OCI-LY7 (cell line): ENCODE measurements around the gene EHBP1. TPM values are rescaled to one million over a fixed set of nuclear protein-coding genes. Genes with fewer than 3 reads are reported as not detected.

ENCODE experiments used
- BruUV-seq: library from RNA; stranded (reverse); fragments of 400-500 nt; replicated peaks from 2 replicates; lab custom pipeline; 2021; lab: Mats Ljungman, UMichigan
- CTCF ChIA-PET: fragments of 300-600 bp; sonication (Branson Sonifier 250); formaldehyde crosslinking; loops from one replicate; lab custom pipeline; 2022; ENCODE audit warnings: antibody characterized with exemption; ENCODE audit not compliant: unreplicated experiment; lab: Charles Lee
- POLR2A ChIA-PET: fragments of 300-600 bp; sonication (Branson Sonifier 250); formaldehyde crosslinking; loops from one replicate; lab custom pipeline; 2022; ENCODE audit warnings: antibody characterized with exemption; lab: Charles Lee
- DNase-seq: peaks from one replicate; pipeline ENCODE4 v3.0.0-alpha.2; 2015; ENCODE audit warnings: low spot score
- H2AFZ ChIP-seq: fragments of 200-600 bp; sonication (generic), shearing (Covaris generic); 2 replicates; pipeline ENCODE4 v1.6.1; 2014; ENCODE audit warnings: mild to moderate bottlenecking, antibody characterized with exemption, low read length, moderate library complexity
- H3K27ac ChIP-seq: fragments of 200-600 bp; sonication (generic); 2 replicates; pipeline ENCODE4 v1.5.1; 2014; ENCODE audit warnings: mixed run types, low read depth, mild to moderate bottlenecking, moderate library complexity, low read length, inconsistent platforms; ENCODE audit not compliant: poor library complexity, severe bottlenecking
- H3K36me3 ChIP-seq: fragments of 200-600 bp; sonication (generic); 2 replicates; pipeline ENCODE4 v1.6.1; 2014; ENCODE audit warnings: mild to moderate bottlenecking, antibody characterized with exemption, low read length, moderate library complexity, mixed read lengths; ENCODE audit not compliant: insufficient read depth
- H3K4me1 ChIP-seq: fragments of 200-600 bp; sonication (generic); 2 replicates; pipeline ENCODE4 v1.5.1; 2014; ENCODE audit warnings: mild to moderate bottlenecking, low read length; ENCODE audit not compliant: insufficient read depth, poor library complexity, severe bottlenecking
- H3K4me2 ChIP-seq: fragments of 200-600 bp; sonication (generic); 2 replicates; pipeline ENCODE4 v1.6.1; 2014; ENCODE audit warnings: mild to moderate bottlenecking, low read length
- H3K4me3 ChIP-seq: fragments of 200-600 bp; sonication (generic); 2 replicates; pipeline ENCODE4 v1.5.1; 2014; ENCODE audit warnings: mild to moderate bottlenecking, low read depth, low read length; ENCODE audit not compliant: poor library complexity, severe bottlenecking
- H3K79me2 ChIP-seq: fragments of 200-600 bp; sonication (generic); 2 replicates; pipeline ENCODE4 v1.6.1; 2016; ENCODE audit warnings: low read depth, mild to moderate bottlenecking, low read length, moderate library complexity, mixed read lengths; ENCODE audit not compliant: insufficient read depth
- H3K9me2 ChIP-seq: fragments of 200-600 bp; sonication (generic); 2 replicates; pipeline ENCODE4 v1.6.1; 2016; ENCODE audit warnings: mild to moderate bottlenecking, low read length, mixed read lengths; ENCODE audit not compliant: insufficient read depth
- H3K9me3 ChIP-seq: fragments of 200-600 bp; sonication (generic); 2 replicates; pipeline ENCODE4 v1.6.1; 2014; ENCODE audit warnings: mild to moderate bottlenecking, mixed run types, low read length, mixed read lengths
- H4K20me1 ChIP-seq: fragments of 200-600 bp; sonication (generic); 2 replicates; pipeline ENCODE4 v1.6.1; 2014; ENCODE audit warnings: mild to moderate bottlenecking, antibody characterized with exemption, low read length, moderate library complexity, mixed read lengths; ENCODE audit not compliant: insufficient read depth
- CTCF ChIP-seq: fragments of 200-600 bp; sonication (generic); conservative IDR thresholded peaks from 2 replicates; pipeline ENCODE4 v1.5.1; 2014; ENCODE audit warnings: mild to moderate bottlenecking, antibody characterized with exemption, low read length, moderate library complexity, mixed read lengths
- EZH2phosphoT487 ChIP-seq: fragments of 200-600 bp; sonication (generic); IDR thresholded peaks from 2 replicates; pipeline ENCODE4 v1.6.1; 2018; ENCODE audit warnings: low read depth, borderline replicate concordance, mild to moderate bottlenecking, mixed run types, antibody characterized with exemption, low read length, moderate library complexity, mixed read lengths
- intact Hi-C: fragments of 100-400 bp; cut with micrococcal nuclease; formaldehyde crosslinking; loops from one replicate; pipeline ENCODE4 v1.10.0; 2022; ENCODE audit not compliant: unreplicated experiment
- total RNA-seq, 2 experiments: library from RNA; depleted of rRNA in 1 of 2; stranded (reverse); fragments of >200 nt in 1 of 2; shearing (Covaris generic) in 1 of 2; gene quantifications; 2 replicates each; pipeline ENCODE4 v1.2.3, GENCODE V29; 2014 to 2022

EHBP1 gene
- total RNA-seq, 2 experiments from 2014 or later: 26.8 to 34.1 TPM

GRCh38 chr2:62968668-62969067, 263.2 kb downstream of the EHBP1 start:
- H3K4me1 ChIP-seq: no peaks in the 10 kb centered on the region
- no peaks in the 10 kb centered on the region for H3K36me3 ChIP-seq
- H2AFZ ChIP-seq: no peak overlapping the region
- ChIA-PET POLR2A (no interaction called here), CTCF (no interaction called here)
- intact Hi-C loops: no loop called here
- H3K9me3 ChIP-seq: no peaks in the 10 kb centered on the region
- no peaks in the 10 kb centered on the region for H3K9me2 ChIP-seq
- no peak overlapping the region for H3K4me3 ChIP-seq
- TF ChIP-seq EZH2phosphoT487: no peak
- no peak for TF ChIP-seq CTCF
- H4K20me1 ChIP-seq: no peaks in the 10 kb centered on the region
- H3K79me2 ChIP-seq: no peaks in the 10 kb centered on the region
- no peak for DNase-seq
- BruUV-seq: no TSS peak
- no peak overlapping the region for H3K27ac ChIP-seq
- H3K4me2 ChIP-seq: no peak overlapping the region

- H4K20me1 ChIP-seq: no peaks in the 10 kb centered on the region
- no peak overlapping the region for H3K4me3 ChIP-seq
- no peak overlapping the region for H2AFZ ChIP-seq
- no TSS peak for BruUV-seq
- H3K9me2 ChIP-seq: no peaks in the 10 kb centered on the region
- H3K36me3 ChIP-seq: no peaks in the 10 kb centered on the region
- no peaks in the 10 kb centered on the region for H3K4me1 ChIP-seq
- CTCF ChIA-PET: no interaction called here
- intact Hi-C loops: no loop called here
- no peak overlapping the region for H3K27ac ChIP-seq
- H3K4me2 ChIP-seq: no peak overlapping the region
- H3K9me3 ChIP-seq: no peaks in the 10 kb centered on the region
- POLR2A ChIA-PET: interaction anchor here (0.6 to 0.8 kb wide), 2 partner anchors 8 to 1445 kb away, joined by 3 read pairs; no protein-coding TSS in a partner anchor
- TF ChIP-seq EZH2phosphoT487 (no peak), CTCF (no peak)
- H3K79me2 ChIP-seq: no peaks in the 10 kb centered on the region
- no peak for DNase-seq
Measured at GRCh38 chr2:62971936-62972335, 266.4 kb downstream of the EHBP1 start.

GRCh38 chr2:62972601-62973000, 267.1 kb downstream of the EHBP1 start:
- Histone ChIP-seq H3K27ac (no peak overlapping the region), H3K79me2 (no peaks in the 10 kb centered on the region), H3K9me3 (no peaks in the 10 kb centered on the region), H3K4me2 (no peak overlapping the region), H3K4me1 (no peaks in the 10 kb centered on the region), H3K4me3 (no peak overlapping the region), H3K36me3 (no peaks in the 10 kb centered on the region), H4K20me1 (no peaks in the 10 kb centered on the region), H3K9me2 (no peaks in the 10 kb centered on the region), H2AFZ (no peak overlapping the region)
- intact Hi-C loops: no loop called here
- TF ChIP-seq EZH2phosphoT487: no peak
- TF ChIP-seq CTCF: no peak
- POLR2A ChIA-PET: interaction anchor here (0.6 to 1.3 kb wide), 5 partner anchors 9 to 1446 kb away, joined by 3 to 6 read pairs (median 3); no protein-coding TSS in a partner anchor
- CTCF ChIA-PET: no interaction called here
- BruUV-seq: no TSS peak
- no peak for DNase-seq
